ENCODE measurements around the gene DNAH5. TPM values are rescaled to one million over a fixed set of nuclear protein-coding genes. Genes with fewer than 3 reads are reported as not detected.

Gene DNAH5
- total and polyA plus RNA-seq, 2 donors (not counting 3 experiments of a cell fraction or from before 2014, with no cell fraction given): 0.23 to 1.7 TPM

DNA sequence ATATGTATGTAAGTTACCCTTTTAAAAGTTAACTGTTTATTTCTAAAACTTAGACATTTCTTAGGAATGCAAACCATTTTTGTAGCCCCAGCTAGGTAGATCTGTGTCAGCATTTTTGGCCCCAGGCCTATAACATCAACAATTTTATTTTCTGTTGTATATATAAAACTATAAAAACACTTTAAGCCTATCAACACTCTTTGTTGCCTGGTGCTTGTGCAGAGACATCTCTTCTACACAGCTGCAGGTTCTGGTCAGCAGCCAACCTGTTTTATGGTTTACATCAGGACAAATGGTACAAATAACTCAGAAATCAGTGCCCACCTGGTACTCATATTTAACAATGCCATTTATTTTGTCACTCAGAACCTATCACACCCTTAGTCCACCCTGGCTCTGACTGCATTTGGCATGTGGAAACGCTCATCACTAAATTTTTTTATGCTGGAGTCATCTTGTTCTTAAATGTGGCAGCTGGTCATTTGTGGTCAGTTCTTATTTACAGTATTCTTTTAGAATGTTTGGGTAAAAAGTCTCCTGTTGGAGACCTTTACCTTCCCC lies 173.4 kb downstream of the DNAH5 start:
- Histone ChIP-seq H3K27ac (ENCODE audit: insufficient read depth, low read depth, low read length) (no peak overlapping the region), H3K79me2 (ENCODE audit: control insufficient read depth, insufficient read depth, low read length) (no peaks in the 10 kb centered on the region), H3K36me3 (ENCODE audit: control insufficient read depth in 2 of 2, extremely low read depth in 1 of 2, insufficient read depth in 2 of 2, low read length in 2 of 2) (no peaks in the 10 kb centered on the region), H3K4me2 (ENCODE audit: insufficient read depth, low read length) (no peak overlapping the region), H3K4me1 (ENCODE audit: control insufficient read depth, extremely low read depth, insufficient read depth, low read length) (no peaks in the 10 kb centered on the region), H3K27me3 (ENCODE audit: control insufficient read depth in 2 of 2, insufficient read depth in 2 of 2, low read length in 2 of 2) (no peaks in the 10 kb centered on the region), H3K9me1 (replicated peaks; ENCODE audit: control insufficient read depth, extremely low read depth, insufficient read depth, low read length) (no peaks in the 10 kb centered on the region), H4K20me1 (replicated peaks; ENCODE audit: control insufficient read depth, extremely low read depth, insufficient read depth, low read length) (no peaks in the 10 kb centered on the region), H3K4me3 (replicated peaks in 1 of 3; ENCODE audit: insufficient read depth in 1 of 3, low read depth in 1 of 3, low read length in 3 of 3) (no peak overlapping the region), H3K9me3 (replicated peaks; ENCODE audit: control insufficient read depth, insufficient read depth, low read length) (no peaks in the 10 kb centered on the region), H2AFZ (ENCODE audit: low read depth, low read length) (no peak overlapping the region), H3K9ac (replicated peaks; ENCODE audit: extremely low read depth, insufficient read depth, low read length) (no peak overlapping the region)
- intact Hi-C loops (cut with micrococcal nuclease): no loop called here
- TF ChIP-seq GATA2 (IDR thresholded peaks at IDR 0.05; ENCODE audit: insufficient read depth, insufficient read length, low read depth, low read length) (no peak), JUN (IDR thresholded peaks at IDR 0.05; ENCODE audit: borderline replicate concordance, insufficient read depth, insufficient read length, low read depth) (no peak), EZH2 (IDR thresholded peaks at IDR 0.05; ENCODE audit: borderline replicate concordance, low read depth, low read length, severe bottlenecking) (no peak), CTCF (IDR thresholded peaks at IDR 0.05; ENCODE audit: extremely low read depth in 1 of 2, insufficient read depth in 1 of 2, low read depth in 1 of 2, low read length in 2 of 2) (no peak), FOS (IDR thresholded peaks at IDR 0.05; ENCODE audit: borderline replicate concordance, insufficient read depth, low read length) (no peak), MYC (IDR thresholded peaks at IDR 0.05; ENCODE audit: low read depth, low read length) (no peak), POLR2AphosphoS5 (IDR thresholded peaks at IDR 0.05; ENCODE audit: insufficient read depth, low read depth, low read length) (no peak), POLR2A (IDR thresholded peaks at IDR 0.05; ENCODE audit: low read depth, low read length) (no peak), MAX (IDR thresholded peaks at IDR 0.05; ENCODE audit: insufficient read depth, insufficient read length) (no peak)
- POLR2A ChIA-PET: no interaction called here
- CTCF ChIA-PET: no interaction called here
- BruUV-seq (replicated peaks): no TSS peak
- dilution Hi-C loops (cut with MboI; ENCODE audit: extremely low pct_ligation_motif_present, low sequenced_read_pairs): no loop called here
- DNase-seq (ENCODE audit: low read depth, low spot score) (no peak), FAIRE-seq (no peak)

Measured in endothelial cell of umbilical vein (primary cell).